Measurements from ENCODE around the gene HDAC4. TPM values are rescaled to one million over a fixed set of nuclear protein-coding genes. Genes with fewer than 3 reads are reported as not detected.

The HDAC4 gene
- total RNA-seq, 4 donors from 2014 or later, result 68.0 to 123 (median 86.5) TPM

DNA sequence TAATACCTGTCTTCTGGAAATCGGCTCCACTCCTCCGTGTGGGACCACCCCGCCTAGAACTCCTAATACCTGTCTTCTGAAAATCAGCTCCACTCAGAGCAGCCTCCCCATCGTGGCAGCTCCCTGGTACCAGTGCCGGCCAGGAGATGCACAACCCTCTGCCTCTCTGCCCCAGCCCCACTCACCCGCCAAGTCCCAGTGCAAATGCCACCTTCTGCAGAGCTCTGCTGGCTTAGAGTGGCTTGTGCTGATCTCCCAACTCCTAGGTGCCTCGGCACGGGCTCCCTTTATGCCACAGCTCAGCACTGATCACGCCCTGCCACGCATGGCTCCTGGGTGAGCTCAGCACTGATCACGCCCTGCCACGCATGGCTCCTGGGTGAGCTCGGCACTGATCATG lies 258.5 kb downstream of the HDAC4 start:
- Histone ChIP-seq H3K27me3 (no peaks in the 10 kb centered on the region), H3K4me3 (no peak overlapping the region), H3K36me3 (peaks cover 0 to 79% (median 0%) of the 10 kb centered on the region in 3 donors), H3K9me3 (no peaks in the 10 kb centered on the region), H3K4me1 (peaks cover 0 to 34% (median 0%) of the 10 kb centered on the region in 4 donors), H3K27ac (peak overlapping the region in 1 of 4 donors; percentile 30)
- WGBS, 2 donors, result 86 to 93% methylated on average over 13 of the region's 13 CpGs
- no peak for TF ChIP-seq EP300 (IDR thresholded peaks at IDR 0.05)
- TF ChIP-seq, protein P1, sequence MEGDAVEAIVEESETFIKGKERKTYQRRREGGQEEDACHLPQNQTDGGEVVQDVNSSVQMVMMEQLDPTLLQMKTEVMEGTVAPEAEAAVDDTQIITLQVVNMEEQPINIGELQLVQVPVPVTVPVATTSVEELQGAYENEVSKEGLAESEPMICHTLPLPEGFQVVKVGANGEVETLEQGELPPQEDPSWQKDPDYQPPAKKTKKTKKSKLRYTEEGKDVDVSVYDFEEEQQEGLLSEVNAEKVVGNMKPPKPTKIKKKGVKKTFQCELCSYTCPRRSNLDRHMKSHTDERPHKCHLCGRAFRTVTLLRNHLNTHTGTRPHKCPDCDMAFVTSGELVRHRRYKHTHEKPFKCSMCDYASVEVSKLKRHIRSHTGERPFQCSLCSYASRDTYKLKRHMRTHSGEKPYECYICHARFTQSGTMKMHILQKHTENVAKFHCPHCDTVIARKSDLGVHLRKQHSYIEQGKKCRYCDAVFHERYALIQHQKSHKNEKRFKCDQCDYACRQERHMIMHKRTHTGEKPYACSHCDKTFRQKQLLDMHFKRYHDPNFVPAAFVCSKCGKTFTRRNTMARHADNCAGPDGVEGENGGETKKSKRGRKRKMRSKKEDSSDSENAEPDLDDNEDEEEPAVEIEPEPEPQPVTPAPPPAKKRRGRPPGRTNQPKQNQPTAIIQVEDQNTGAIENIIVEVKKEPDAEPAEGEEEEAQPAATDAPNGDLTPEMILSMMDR (IDR thresholded peaks at IDR 0.05), result no peak
- TF ChIP-seq POLR2A (IDR thresholded peaks at IDR 0.05), result no peak
- DNase-seq (ENCODE audit: low spot score in 2 of 2), result no peak

DNA sequence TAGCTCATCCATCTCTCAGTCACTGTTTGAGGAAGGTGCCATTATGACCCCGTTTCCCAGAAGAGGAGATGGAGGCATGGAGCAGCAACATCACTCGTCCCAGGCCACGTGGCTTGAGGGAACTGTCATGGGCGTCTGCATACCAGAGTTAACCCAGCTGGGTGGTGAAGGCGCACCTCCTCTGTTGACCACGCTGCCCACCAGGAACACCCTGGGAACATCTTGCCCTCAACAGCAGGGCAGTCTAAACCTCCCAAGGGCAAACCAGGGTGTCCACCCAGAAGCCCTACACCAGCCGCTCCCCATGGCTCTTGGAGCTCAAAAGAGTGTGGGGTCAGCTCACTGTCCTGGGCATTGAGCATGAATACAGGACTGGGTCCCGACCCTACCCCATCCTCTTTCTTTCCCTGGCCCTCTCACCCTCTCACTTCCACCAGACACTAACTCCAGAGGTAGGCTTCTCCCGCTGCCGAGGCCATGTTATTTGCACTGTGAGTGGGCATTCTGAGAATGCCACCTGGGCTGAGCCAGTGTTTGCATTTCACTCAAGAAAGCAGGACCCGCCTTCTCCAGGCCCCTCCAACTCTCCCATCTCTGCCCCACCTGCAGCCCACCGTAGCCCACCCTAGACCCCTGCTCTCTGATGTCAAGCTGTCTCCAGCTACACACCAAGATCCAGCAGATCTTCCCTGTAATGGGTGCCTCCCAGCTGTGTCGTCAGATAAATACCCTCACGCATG lies 259.6 kb downstream of the HDAC4 start:
- Histone ChIP-seq H3K36me3 (peaks cover 0 to 84% (median 0%) of the 10 kb centered on the region in 3 donors), H3K9me3 (no peaks in the 10 kb centered on the region), H3K27ac (peak overlapping the region in 1 of 4 donors; percentile 86), H3K27me3 (no peaks in the 10 kb centered on the region), H3K4me3 (no peak overlapping the region), H3K4me1 (peaks cover 0 to 38% (median 0%) of the 10 kb centered on the region in 4 donors)
- TF ChIP-seq POLR2A (IDR thresholded peaks at IDR 0.05), result no peak
- TF ChIP-seq, protein P1 (IDR thresholded peaks at IDR 0.05), result no peak
- no peak for TF ChIP-seq EP300 (IDR thresholded peaks at IDR 0.05)
- DNase-seq (ENCODE audit: low spot score in 2 of 2), result no peak
- WGBS, 2 donors, result 91 to 93% methylated on average over 14 of the region's 14 CpGs

DNA sequence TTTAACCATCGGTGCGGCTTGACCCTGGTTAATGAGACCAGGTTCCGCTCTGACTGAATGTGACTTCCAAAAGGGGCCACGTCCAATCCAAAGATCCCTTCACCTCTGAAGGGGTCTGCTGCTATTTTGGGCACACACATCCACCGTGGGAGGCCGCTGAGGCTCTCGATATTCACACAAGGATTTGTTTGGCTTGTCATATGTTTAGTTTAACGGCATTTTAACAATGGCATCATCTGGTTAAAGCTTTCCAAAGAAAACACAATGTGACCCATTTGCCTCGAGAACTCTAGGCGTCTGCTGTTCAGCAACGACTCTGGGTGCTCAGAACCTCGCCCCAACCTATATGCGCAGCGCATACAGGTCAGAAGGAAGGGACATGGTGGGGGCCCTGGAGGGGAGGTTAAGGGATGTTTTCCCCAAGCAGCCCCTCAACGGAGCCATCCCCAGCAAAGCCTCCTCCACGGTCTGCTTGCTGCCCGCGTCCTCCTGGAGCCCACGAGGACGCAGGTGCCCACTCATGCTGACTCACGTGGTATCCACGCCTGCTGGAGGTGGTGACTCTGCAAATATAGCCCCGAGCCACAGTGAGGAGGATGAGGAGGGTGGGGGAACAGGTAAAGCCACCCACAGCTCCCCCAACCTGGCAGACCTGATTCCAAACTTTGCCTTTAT lies 260.3 kb downstream of the HDAC4 start:
- peaks cover 0 to 84% (median 0%) of the 10 kb centered on the region in 3 donors for H3K36me3 ChIP-seq
- H3K4me3 ChIP-seq, result no peak overlapping the region
- DNase-seq (ENCODE audit: low spot score in 2 of 2), result no peak
- peaks cover 0 to 38% (median 0%) of the 10 kb centered on the region in 4 donors for H3K4me1 ChIP-seq
- TF ChIP-seq, protein P1 (IDR thresholded peaks at IDR 0.05), result no peak
- TF ChIP-seq POLR2A (IDR thresholded peaks at IDR 0.05) (no peak), EP300 (IDR thresholded peaks at IDR 0.05) (no peak)
- WGBS, 2 donors, result 68 to 74% methylated on average over 23 of the region's 23 CpGs
- H3K27ac ChIP-seq, result peak overlapping the region in 1 of 4 donors; percentile 86
- no peaks in the 10 kb centered on the region for H3K9me3 ChIP-seq
- H3K27me3 ChIP-seq, result no peaks in the 10 kb centered on the region

DNA sequence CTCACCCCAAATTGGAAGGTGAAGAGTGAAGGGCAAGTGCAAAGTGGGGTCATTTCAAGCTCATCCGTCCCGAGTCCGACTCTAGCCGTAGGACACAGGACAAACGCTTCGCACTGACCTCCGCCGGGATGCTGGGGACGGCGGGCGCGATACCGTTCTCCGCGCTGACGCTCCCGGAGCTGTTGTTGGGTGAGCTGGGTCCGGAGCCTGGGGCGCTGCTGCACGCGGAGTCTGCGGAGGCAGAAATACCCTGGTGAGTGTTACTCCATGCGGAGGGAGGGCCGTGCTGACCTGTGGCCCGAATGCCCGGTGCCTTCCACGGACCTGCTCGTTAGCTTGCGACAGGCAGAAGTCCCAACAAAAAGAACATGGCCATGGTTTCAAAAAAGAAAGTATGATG lies 261.3 kb downstream of the HDAC4 start:
- DNase-seq (ENCODE audit: low spot score in 2 of 2), result no peak
- Histone ChIP-seq H3K27ac (peak overlapping the region in 3 of 4 donors; percentile 71 to 86 (median 84)), H3K9me3 (no peaks in the 10 kb centered on the region), H3K4me1 (peaks cover 0 to 38% (median 0%) of the 10 kb centered on the region in 4 donors), H3K36me3 (peaks cover 0 to 84% (median 0%) of the 10 kb centered on the region in 3 donors), H3K4me3 (no peak overlapping the region), H3K27me3 (no peaks in the 10 kb centered on the region)
- TF ChIP-seq POLR2A (IDR thresholded peaks at IDR 0.05) (no peak), EP300 (IDR thresholded peaks at IDR 0.05) (no peak)
- TF ChIP-seq, protein P1 (IDR thresholded peaks at IDR 0.05), result no peak
- WGBS, 2 donors, result 94 to 95% methylated on average over 29 of the region's 29 CpGs

DNA sequence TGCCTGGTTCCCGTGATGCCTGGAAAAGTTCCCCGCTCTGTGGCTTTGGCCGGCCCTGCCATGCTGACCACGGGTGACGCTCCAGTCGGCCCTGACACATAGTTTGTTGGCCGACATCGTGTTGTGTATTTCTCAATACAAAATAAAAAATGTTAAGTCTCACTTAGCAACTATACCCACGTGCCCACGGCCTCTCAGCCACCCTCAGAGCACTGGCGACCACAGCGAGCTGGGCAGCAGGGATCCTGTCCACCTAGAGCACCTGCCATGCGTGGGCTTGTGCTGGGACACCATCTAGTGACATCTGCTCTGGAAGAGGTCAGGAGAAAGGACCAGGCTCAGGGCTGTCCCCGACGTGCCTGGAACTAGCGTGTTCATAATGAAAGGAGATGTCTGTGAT lies 261.7 kb downstream of the HDAC4 start:
- 69 to 80% methylated on average over 16 of the region's 16 CpGs for whole genome bisulfite sequencing, 2 donors
- no peaks in the 10 kb centered on the region for H3K9me3 ChIP-seq
- peak overlapping the region; percentile 71 to 86 (median 79) for H3K27ac ChIP-seq
- no peak for TF ChIP-seq POLR2A (IDR thresholded peaks at IDR 0.05)
- H3K4me3 ChIP-seq, result no peak overlapping the region
- no peak for DNase-seq (ENCODE audit: low spot score in 2 of 2)
- peaks cover 0 to 35% (median 0%) of the 10 kb centered on the region in 4 donors for H3K4me1 ChIP-seq
- H3K36me3 ChIP-seq, result peaks cover 0 to 84% (median 2%) of the 10 kb centered on the region in 3 donors
- H3K27me3 ChIP-seq, result no peaks in the 10 kb centered on the region

All from tibial nerve (tissue), 4 donors.